HG03442 (cell line): ENCODE data around the gene ITPR1.
A peak's percentile ranks its signal among the peaks of the same experiment; 100 is the strongest.
"Not testable (repeated sequence)": the region's sequence is repeated elsewhere in the genome, so short reads cannot be mapped to it uniquely, and the experiment has no call there.

Experiments used
- ATAC-seq: cut with Tn5 transposase; IDR thresholded peaks from one replicate; pipeline ENCODE4 v1.9.1; 2021; ENCODE audit warnings: mild to moderate bottlenecking, moderate library complexity; ENCODE audit not compliant: unreplicated experiment

The ITPR1 gene

DNA sequence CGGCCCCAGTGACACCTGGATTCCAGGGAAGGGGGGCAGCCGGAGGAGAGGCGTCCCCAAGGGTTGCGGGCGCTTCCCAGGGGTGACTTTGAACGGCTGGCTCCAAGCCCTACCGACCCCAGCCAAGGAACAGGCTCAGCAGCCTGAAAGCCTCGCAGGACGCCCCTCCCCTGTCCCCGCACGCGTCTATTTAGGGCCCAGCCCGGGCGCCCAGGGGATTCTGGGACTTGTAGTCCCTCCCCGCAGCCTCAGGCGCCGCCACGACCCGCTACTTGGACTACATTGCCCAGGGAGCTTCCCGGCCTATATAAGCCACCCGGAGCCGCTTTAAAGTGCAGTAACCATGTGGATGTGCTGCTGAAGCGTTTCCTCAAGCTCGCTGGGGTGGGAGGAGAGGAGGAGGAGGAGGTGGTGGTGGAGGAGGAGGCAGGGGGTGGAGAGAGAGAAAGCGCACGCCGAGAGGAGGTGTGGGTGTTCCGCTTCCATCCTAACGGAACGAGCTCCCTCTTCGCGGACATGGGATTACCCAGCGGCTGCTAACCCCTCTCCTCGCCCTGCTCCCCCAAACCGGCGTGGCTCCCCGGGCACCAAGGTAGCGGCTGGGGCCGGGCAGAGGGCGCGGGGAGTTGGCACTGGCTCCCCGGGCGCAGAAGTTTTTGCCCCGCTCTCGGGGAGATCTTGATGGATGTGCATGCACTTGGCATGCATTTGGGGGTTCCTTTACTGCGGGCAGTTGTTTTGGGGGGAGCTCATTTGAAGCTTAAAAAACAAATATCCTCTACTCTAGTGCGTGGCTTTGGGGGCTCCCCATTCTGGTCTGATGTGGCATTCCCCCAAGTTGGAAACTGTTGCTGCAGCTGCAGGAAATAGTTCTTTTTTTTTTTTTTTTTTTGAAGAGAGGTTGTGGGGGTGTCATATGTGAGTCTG is at the start of gene ITPR1:
TSS of gene ITPR1 (plus strand) at position 335 of the 927 bp plus-strand sequence. CDS start 23,144 bp downstream, outside the sequence.
- ATAC-seq = peak; percentile 93

DNA sequence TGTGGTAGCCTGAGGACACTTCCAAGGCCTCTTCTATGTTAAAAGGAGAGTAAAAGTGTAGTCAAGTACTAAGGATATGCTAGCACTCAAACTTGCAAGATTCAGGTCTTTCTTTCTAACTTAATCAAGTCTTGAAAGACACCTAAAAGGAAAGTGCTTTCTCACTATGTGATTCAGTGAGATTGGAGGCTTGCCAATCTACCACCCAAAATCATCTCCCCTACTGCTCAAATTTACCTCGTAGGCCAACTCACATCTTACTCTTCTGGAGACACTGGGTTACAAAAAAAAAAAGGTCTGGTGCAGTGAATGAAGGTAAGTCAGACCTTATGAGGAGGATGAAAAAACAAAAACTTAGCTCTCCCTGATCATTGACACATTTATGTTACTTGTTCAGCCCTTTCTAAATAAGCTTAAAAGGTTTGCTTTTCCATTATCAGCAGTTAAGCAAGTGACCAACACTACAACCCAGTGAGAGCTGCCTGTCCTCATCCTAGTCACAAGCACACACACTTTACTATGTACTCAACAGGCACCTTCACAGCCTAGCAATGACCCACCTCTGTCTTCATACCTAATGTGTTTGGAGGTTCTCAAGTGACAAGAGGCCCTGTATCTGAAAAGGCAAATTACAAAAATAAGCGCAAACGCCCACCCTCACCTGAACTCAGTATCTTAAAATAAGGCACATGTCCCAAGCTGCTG is 45.7 kb upstream of the ITPR1 start:
- no peak for ATAC-seq

- no peak for ATAC-seq
These were observed 45.0 kb upstream of the ITPR1 start for GRCh38 chr3:4448187-4448586.

DNA sequence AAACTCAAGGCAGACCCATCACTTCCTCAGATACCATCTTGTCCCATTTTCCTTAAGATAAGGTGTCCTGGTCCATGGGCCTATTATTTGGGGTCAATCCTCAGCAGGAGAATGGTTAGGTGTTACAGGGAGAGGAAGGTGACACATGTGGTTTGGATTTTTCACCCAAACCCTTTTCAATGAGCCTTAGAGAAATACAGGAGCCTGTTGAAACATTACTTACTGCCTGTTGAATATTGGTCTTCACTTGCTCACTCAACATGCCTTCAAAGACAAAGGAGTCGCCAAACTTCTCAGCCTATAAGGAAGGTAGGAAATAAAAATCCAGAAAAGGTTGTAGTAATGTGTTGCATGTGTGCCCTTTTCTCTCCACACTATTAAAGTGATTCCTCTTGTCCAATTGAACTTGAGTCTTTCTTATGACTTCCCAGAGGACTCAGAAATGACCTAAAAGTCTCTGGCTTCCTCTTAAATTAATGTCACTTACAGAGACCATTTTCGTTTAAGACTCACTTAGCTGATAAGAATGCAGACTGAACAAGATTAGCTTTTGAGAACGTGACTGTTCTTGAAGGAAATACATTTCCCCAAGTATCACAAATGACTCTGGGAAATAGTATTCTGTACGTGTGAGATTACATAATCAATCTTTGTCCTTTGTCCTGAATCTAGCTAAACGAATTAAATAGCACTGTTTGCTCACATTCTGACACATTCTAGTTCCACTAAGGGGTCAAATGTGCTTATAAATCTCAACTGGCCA is 43.9 kb upstream of the ITPR1 start:
- no peak for ATAC-seq

DNA sequence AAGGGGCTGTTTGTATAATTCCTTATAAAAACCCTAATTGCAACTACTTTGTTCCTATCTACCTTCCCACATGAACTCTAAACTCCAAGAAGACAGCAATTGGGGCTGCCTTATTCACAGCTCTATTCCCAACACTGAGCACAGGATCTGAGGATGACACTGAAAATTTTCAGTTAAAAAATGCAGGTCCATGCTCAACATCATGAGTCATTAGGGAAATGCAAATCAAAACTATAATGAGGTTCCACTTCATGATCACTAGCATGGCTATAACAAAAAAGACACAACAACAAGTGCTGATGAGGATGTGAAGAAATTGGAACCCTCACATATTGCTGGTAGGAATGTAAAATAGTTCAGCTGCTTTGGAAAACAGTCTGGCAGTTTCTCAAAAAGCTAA is 39.0 kb upstream of the ITPR1 start:
- no peak for ATAC-seq

GRCh38 chr3:4456780-4457179 is 36.4 kb upstream of the ITPR1 start:
- not testable (repeated sequence) for ATAC-seq

DNA sequence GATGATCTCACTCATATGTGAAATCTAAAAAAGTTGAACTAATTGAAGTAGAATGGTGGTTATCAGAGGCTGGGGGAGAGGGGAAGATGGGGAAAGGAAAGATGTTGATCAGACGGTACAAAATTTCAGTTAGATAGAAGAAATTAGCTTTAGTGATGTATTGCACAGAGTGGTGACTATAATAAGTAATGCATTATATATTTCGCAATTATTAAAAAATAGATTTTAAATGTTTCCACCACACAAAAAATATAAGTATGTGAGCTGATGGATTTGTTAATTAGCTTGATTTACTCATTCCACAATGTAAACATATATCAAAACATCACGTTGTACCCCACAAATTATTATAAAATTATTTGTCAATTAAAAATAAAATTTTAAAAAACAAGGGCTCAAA is 34.2 kb upstream of the ITPR1 start:
- ATAC-seq = no peak

DNA sequence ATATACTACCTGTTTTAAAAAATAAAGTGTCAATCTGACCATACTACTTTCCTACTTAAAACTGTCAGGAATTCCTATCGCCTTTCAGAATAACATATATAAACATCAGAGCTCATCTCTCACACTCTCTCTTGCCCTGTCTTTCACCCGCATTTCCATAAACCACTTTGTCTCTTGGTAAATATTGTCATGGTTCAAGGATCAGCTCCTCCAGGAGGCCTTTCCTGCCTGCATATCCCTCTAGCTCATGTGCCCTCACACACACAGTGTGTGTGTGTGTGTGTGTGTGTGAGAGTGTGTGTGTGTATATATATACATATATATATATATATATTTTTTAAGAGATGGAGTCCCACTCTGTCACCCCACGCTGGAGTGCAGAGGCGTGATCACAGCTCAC is 32.8 kb upstream of the ITPR1 start:
- ATAC-seq = no peak

DNA sequence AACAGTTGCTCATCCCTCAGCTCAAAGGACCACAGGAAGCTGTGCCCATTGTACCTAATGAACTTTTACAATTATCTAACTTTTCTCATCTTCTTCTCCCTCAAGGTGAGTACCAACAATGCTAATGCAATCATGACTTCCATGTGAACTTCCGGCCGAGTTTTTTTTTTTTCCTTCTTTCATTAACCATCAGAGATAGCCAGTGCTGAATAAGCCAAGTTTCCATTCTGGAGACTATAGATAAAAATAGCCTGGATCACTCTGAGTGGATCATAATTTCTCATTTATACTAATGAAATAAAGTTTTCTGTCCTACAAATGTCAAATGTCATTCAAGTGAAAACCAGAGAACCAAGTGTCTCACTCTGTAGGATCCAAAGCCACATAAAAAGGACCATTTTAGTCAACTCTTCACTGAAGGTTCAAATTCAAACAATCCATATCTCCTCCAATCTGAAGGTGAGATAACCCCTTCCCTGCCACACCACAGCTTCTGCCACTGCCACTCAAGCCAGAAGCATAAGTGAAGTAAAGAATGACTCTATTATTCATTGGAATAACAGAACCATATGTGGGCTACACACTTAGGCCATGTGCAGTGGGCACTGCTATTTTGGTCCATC is 31.6 kb upstream of the ITPR1 start:
- ATAC-seq = no peak

GRCh38 chr3:4462369-4463040 is 30.6 kb upstream of the ITPR1 start:
- no peak for ATAC-seq

DNA sequence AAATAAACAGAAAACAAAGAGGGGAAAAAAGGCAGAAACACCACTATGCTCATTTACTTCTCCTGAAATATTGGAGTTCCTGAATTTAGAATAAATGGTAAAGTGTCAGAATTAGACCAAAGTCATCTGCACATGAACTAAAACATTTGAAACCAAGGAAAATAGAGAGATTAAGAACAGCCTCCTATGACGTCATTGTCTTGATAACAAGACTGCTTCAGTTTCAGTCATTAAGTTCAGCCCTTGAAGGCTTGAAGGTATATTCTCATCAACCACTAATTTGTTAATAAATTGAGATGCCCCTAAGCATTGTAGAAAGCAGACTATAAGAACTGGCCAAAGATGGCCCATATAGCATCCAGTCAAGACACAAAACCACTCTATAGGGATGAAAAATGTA is 28.6 kb upstream of the ITPR1 start:
- ATAC-seq = no peak

GRCh38 chr3:4466741-4467521 is 26.2 kb upstream of the ITPR1 start, which contains the start of gene SUMF1:
Gene SUMF1, minus strand, starts transcription at chr3:4467269. Its CDS starts 24 bp downstream, at chr3:4467245.
- ATAC-seq = peak; percentile 100

GRCh38 chr3:4467522-4467867 is 25.7 kb upstream of the ITPR1 start:
- ATAC-seq = no peak

DNA sequence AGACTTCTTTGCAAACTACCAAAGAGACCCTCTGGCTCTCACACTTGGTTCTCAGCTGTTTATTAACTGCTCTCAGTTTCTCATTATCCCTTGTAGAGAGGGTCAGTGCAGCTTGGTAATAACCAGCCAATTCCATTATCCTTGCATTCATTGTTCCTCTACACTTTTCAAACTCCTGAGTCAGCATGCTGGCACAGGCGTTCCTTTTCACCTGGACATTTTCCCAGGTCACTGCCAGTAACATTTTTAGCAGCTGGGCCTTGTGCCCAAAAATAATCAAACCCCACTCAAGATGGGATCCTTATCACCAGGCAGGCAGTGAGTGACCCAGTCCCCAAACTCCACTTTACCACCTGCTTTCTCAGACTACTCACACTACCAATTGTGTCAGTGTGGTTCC is 21.2 kb upstream of the ITPR1 start:
- ATAC-seq = no peak

DNA sequence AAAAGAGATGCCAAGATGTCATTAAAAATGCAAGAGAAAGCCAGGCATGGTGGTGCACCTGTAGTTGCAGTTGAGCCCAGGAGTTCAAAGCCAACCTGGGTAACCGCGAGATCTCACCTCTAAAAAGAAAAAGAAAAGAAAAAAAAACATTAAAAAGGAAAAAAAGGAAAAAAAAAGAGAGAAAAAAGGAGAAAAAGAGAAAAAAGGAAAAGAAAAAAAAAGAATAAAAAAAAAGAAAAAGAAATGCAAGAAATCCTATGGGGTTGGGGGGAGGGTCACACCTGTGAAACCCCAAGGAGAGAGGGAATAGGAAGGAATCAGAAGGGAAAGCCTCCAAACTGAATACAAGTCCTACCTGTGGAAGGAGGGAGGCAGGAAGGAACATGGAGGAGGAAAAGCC is 20.8 kb upstream of the ITPR1 start:
- no peak for ATAC-seq

DNA sequence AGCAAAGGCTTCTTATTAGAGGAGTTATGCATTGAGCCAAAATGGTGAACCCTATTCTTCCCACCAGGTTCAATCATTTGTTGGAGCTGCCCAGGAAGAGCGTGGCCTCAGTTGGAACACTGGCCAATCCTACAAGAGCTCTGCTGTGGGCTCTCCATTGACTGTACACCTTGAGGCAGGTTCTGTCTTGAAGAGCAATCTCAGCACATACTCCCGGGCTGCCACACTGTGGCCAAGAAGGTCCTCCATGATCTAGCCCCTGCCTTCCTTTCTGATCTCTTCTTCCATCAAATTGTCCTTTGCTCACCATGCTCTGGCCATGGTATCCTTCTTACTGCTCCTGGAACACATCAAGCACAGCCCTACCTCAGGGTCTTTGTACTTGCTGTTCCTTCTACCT is 20.4 kb upstream of the ITPR1 start:
- no peak for ATAC-seq

GRCh38 chr3:4474683-4475490 is 18.3 kb upstream of the ITPR1 start:
- peak; percentile 58 for ATAC-seq

DNA sequence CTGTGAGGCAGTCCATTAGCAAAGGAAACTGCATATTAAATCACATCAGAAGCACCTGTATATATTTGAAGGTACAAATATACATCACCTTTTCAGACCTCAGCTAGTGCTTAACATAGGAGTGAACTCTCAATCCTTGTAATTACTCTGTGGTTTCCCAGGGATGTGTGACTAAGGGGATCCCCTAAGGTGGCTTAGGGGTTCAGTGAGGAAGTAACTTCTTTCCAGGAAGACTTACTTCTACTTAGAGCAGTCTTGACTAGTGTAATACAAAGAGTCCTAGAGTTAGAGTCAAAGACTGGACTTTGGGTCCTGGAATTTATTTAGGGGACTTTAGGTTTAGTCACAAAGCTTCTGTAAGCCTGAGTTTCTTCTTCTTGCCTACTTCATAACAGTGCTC is 17.3 kb upstream of the ITPR1 start:
- no peak for ATAC-seq

- no peak for ATAC-seq
These were observed 16.7 kb upstream of the ITPR1 start for GRCh38 chr3:4476496-4476895.
